Activated CD4-positive, alpha-beta memory T cell treated with anti-CD3 and anti-CD28 coated beads, Interleukin-2, amount 10 ng/mL, durations not matched to agents 7 days and 5 days (primary cell): ENCODE results near the gene CENPP. TPM values are rescaled to one million over a fixed set of nuclear protein-coding genes. Genes with fewer than 3 reads are reported as not detected.

ENCODE experiments used
- CTCF ChIA-PET: fragments of 350-600 bp; sonication (Branson Sonifier 250); formaldehyde crosslinking; loops from one replicate; lab custom pipeline; 2021; ENCODE audit warnings: antibody characterized with exemption, inconsistent platforms; lab: Charles Lee
- POLR2A ChIA-PET: fragments of 350-600 bp; sonication (Branson Sonifier 250); formaldehyde crosslinking; loops from one replicate; lab custom pipeline; 2021; ENCODE audit warnings: antibody characterized with exemption; lab: Charles Lee
- DNase-seq: peaks from one replicate; pipeline ENCODE4 v3.0.0-alpha.2; 2020
- H3K27ac Mint-ChIP-seq: one replicate; pipeline ENCODE4 v1.8.0; 2021; ENCODE audit warnings: mild to moderate bottlenecking, mixed read lengths
- H3K27me3 Mint-ChIP-seq: one replicate; pipeline ENCODE4 v1.8.0; 2021; ENCODE audit warnings: mixed read lengths
- H3K36me3 Mint-ChIP-seq: one replicate; pipeline ENCODE4 v1.8.0; 2021; ENCODE audit warnings: low read depth, mixed read lengths
- H3K4me1 Mint-ChIP-seq: one replicate; pipeline ENCODE4 v1.8.0; 2021; ENCODE audit warnings: mixed read lengths
- H3K4me3 Mint-ChIP-seq: one replicate; pipeline ENCODE4 v1.8.0; 2021; ENCODE audit warnings: mild to moderate bottlenecking, mixed read lengths
- H3K9me3 Mint-ChIP-seq: one replicate; pipeline ENCODE4 v1.8.0; 2021; ENCODE audit warnings: mixed read lengths
- total RNA-seq, 2 experiments: library from RNA; stranded (reverse); gene quantifications; one replicate each; pipeline ENCODE4 v1.2.3, GENCODE V29; 2021

The CENPP gene
- total RNA-seq, 2 experiments from 2014 or later: 18.8 to 22.0 TPM

GRCh38 chr9:92385953-92386352, 60.2 kb downstream of the CENPP start:
- no peak for DNase-seq
- Mint-ChIP-seq H3K36me3 (peaks cover 6% of the 10 kb centered on the region), H3K27ac (no peak overlapping the region), H3K4me1 (no peaks in the 10 kb centered on the region), H3K27me3 (no peaks in the 10 kb centered on the region), H3K9me3 (no peaks in the 10 kb centered on the region), H3K4me3 (no peak overlapping the region)
- ChIA-PET CTCF (no interaction called here), POLR2A (no interaction called here)

- CTCF ChIA-PET: no interaction called here
Observed at GRCh38 chr9:92392690-92393089, 66.9 kb downstream of the CENPP start.

GRCh38 chr9:92393686-92394085, 67.9 kb downstream of the CENPP start:
- H3K4me1 Mint-ChIP-seq: no peaks in the 10 kb centered on the region
- no peaks in the 10 kb centered on the region for H3K9me3 Mint-ChIP-seq
- no peak overlapping the region for H3K27ac Mint-ChIP-seq
- CTCF ChIA-PET: no interaction called here
- H3K36me3 Mint-ChIP-seq: no peaks in the 10 kb centered on the region
- H3K27me3 Mint-ChIP-seq: no peaks in the 10 kb centered on the region
- no peak for DNase-seq
- POLR2A ChIA-PET: no interaction called here
- H3K4me3 Mint-ChIP-seq: no peak overlapping the region

More at GRCh38 chr9:92392690-92393089, 66.9 kb downstream of the CENPP start:
- POLR2A ChIA-PET: no interaction called here
- no peak overlapping the region for H3K4me3 Mint-ChIP-seq
- H3K27ac Mint-ChIP-seq: no peak overlapping the region
- no peak for DNase-seq
- no peaks in the 10 kb centered on the region for H3K36me3 Mint-ChIP-seq
- H3K4me1 Mint-ChIP-seq: no peaks in the 10 kb centered on the region
- no peaks in the 10 kb centered on the region for H3K27me3 Mint-ChIP-seq
- H3K9me3 Mint-ChIP-seq: no peaks in the 10 kb centered on the region

GRCh38 chr9:92395617-92396016, 69.9 kb downstream of the CENPP start:
- CTCF ChIA-PET: no interaction called here
- H3K36me3 Mint-ChIP-seq: no peaks in the 10 kb centered on the region
- H3K4me1 Mint-ChIP-seq: no peaks in the 10 kb centered on the region

GRCh38 chr9:92397853-92398252, 72.1 kb downstream of the CENPP start:
- CTCF ChIA-PET: no interaction called here

More at GRCh38 chr9:92395617-92396016, 69.9 kb downstream of the CENPP start:
- no peaks in the 10 kb centered on the region for H3K27me3 Mint-ChIP-seq
- H3K4me3 Mint-ChIP-seq: no peak overlapping the region
- DNase-seq: no peak
- POLR2A ChIA-PET: no interaction called here
- no peak overlapping the region for H3K27ac Mint-ChIP-seq
- no peaks in the 10 kb centered on the region for H3K9me3 Mint-ChIP-seq

GRCh38 chr9:92402360-92402759, 76.6 kb downstream of the CENPP start:
- no peaks in the 10 kb centered on the region for H3K9me3 Mint-ChIP-seq
- peaks cover 24% of the 10 kb centered on the region for H3K4me1 Mint-ChIP-seq
- no peak overlapping the region for H3K27ac Mint-ChIP-seq
- H3K27me3 Mint-ChIP-seq: no peaks in the 10 kb centered on the region
- no peak overlapping the region for H3K4me3 Mint-ChIP-seq
- ChIA-PET POLR2A (no interaction called here), CTCF (interaction anchor here (1.2 kb wide), 1 partner anchor 264 kb away, joined by 4 read pairs; no protein-coding TSS in a partner anchor)
- no peaks in the 10 kb centered on the region for H3K36me3 Mint-ChIP-seq
- DNase-seq: no peak

More at GRCh38 chr9:92397853-92398252, 72.1 kb downstream of the CENPP start:
- Mint-ChIP-seq H3K4me3 (no peak overlapping the region), H3K27ac (no peak overlapping the region), H3K36me3 (no peaks in the 10 kb centered on the region), H3K4me1 (no peaks in the 10 kb centered on the region), H3K9me3 (no peaks in the 10 kb centered on the region), H3K27me3 (no peaks in the 10 kb centered on the region)
- no peak for DNase-seq
- POLR2A ChIA-PET: no interaction called here

- ChIA-PET POLR2A (no interaction called here), CTCF (no interaction called here)
- H3K4me1 Mint-ChIP-seq: peaks cover 24% of the 10 kb centered on the region
- H3K36me3 Mint-ChIP-seq: no peaks in the 10 kb centered on the region
- no peaks in the 10 kb centered on the region for H3K27me3 Mint-ChIP-seq
- no peak for DNase-seq
- no peak overlapping the region for H3K27ac Mint-ChIP-seq
- H3K9me3 Mint-ChIP-seq: no peaks in the 10 kb centered on the region
- no peak overlapping the region for H3K4me3 Mint-ChIP-seq
Observed at GRCh38 chr9:92402826-92403745, 77.3 kb downstream of the CENPP start.

- CTCF ChIA-PET: no interaction called here
- POLR2A ChIA-PET: interaction anchor here (0.9 kb wide), 1 partner anchor 79 kb away, joined by 3 read pairs; the partner anchor contains the start of gene CENPP
- no peak within 1 kb of the TSS for H3K4me3 Mint-ChIP-seq
Observed at GRCh38 chr9:92404042-92404836, 78.5 kb downstream of the CENPP start, which contains the start of gene OGN. Gene OGN, minus strand, starts transcription at chr9:92404578. Its CDS starts 1,171 bp downstream, at chr9:92403407.

GRCh38 chr9:92405818-92406217, 80.1 kb downstream of the CENPP start:
- CTCF ChIA-PET: interaction anchor here (2.1 kb wide), 1 partner anchor 385 kb away, joined by 5 read pairs; no protein-coding TSS in a partner anchor
- POLR2A ChIA-PET: no interaction called here
- Mint-ChIP-seq H3K27ac (peak overlapping the region; percentile 18), H3K9me3 (no peaks in the 10 kb centered on the region), H3K27me3 (no peaks in the 10 kb centered on the region), H3K4me3 (no peak overlapping the region), H3K4me1 (peaks cover 24% of the 10 kb centered on the region), H3K36me3 (no peaks in the 10 kb centered on the region)
- no peak for DNase-seq

More at GRCh38 chr9:92404042-92404836, 78.5 kb downstream of the CENPP start, which contains the start of gene OGN:
- no peaks in the 10 kb centered on the region for H3K9me3 Mint-ChIP-seq
- H3K36me3 Mint-ChIP-seq: no peaks in the 10 kb centered on the region
- peaks cover 24% of the 10 kb centered on the region for H3K4me1 Mint-ChIP-seq
- no peaks in the 10 kb centered on the region for H3K27me3 Mint-ChIP-seq
- H3K27ac Mint-ChIP-seq: no peak within 1 kb of the TSS
- no peak for DNase-seq

GRCh38 chr9:92406477-92406876, 80.7 kb downstream of the CENPP start:
- ChIA-PET POLR2A (interaction anchor here (1.0 to 1.6 kb wide), 2 partner anchors 14 to 81 kb away, joined by 3 to 7 read pairs; partner anchors contain the start of genes CENPP and NOL8), CTCF (interaction anchor here (1.3 to 2.1 kb wide), 3 partner anchors 30 to 385 kb away, joined by 3 to 5 read pairs (median 3); no protein-coding TSS in a partner anchor)
- Mint-ChIP-seq H3K27ac (peak overlapping the region; percentile 54), H3K27me3 (no peaks in the 10 kb centered on the region), H3K4me1 (peaks cover 24% of the 10 kb centered on the region), H3K4me3 (peak overlapping the region; percentile 25), H3K9me3 (no peaks in the 10 kb centered on the region), H3K36me3 (no peaks in the 10 kb centered on the region)
- peak; percentile 51 for DNase-seq

GRCh38 chr9:92407818-92408217, 82.1 kb downstream of the CENPP start:
- no peaks in the 10 kb centered on the region for H3K27me3 Mint-ChIP-seq
- H3K36me3 Mint-ChIP-seq: peaks cover 4% of the 10 kb centered on the region
- peaks cover 24% of the 10 kb centered on the region for H3K4me1 Mint-ChIP-seq
- CTCF ChIA-PET: interaction anchor here (1.5 kb wide), 1 partner anchor 28 kb away, joined by 3 read pairs; no protein-coding TSS in a partner anchor
- H3K4me3 Mint-ChIP-seq: no peak overlapping the region
- POLR2A ChIA-PET: interaction anchor here (1.6 kb wide), 1 partner anchor 82 kb away, joined by 7 read pairs; the partner anchor contains the start of genes CENPP and NOL8
- H3K9me3 Mint-ChIP-seq: no peaks in the 10 kb centered on the region
- no peak for DNase-seq
- no peak overlapping the region for H3K27ac Mint-ChIP-seq

GRCh38 chr9:92408747-92409478, 83.2 kb downstream of the CENPP start:
- H3K27me3 Mint-ChIP-seq: no peaks in the 10 kb centered on the region
- CTCF ChIA-PET: no interaction called here
- POLR2A ChIA-PET: interaction anchor here (0.6 kb wide), 1 partner anchor 361 kb away, joined by 3 read pairs; no protein-coding TSS in a partner anchor
- H3K27ac Mint-ChIP-seq: no peak overlapping the region
- H3K4me1 Mint-ChIP-seq: peaks cover 24% of the 10 kb centered on the region
- H3K4me3 Mint-ChIP-seq: no peak overlapping the region
- no peaks in the 10 kb centered on the region for H3K9me3 Mint-ChIP-seq
- DNase-seq: no peak
- peaks cover 4% of the 10 kb centered on the region for H3K36me3 Mint-ChIP-seq
